H1 (cell line): ENCODE results near the gene MRI1. TPM values are rescaled to one million over a fixed set of nuclear protein-coding genes. Genes with fewer than 3 reads are reported as not detected.

Source experiments
- JUN ChIP-seq: IDR thresholded peaks from 2 replicates; pipeline ENCODE4 v1.6.1; 2011; ENCODE audit warnings: low read depth, mild to moderate bottlenecking, improper control_type of control experiment, low read length
- KDM4A ChIP-seq: IDR thresholded peaks from one replicate; pipeline ENCODE4 v1.7.1; 2012; ENCODE audit warnings: low read depth, mild to moderate bottlenecking, moderate library complexity, low read length, inconsistent platforms; ENCODE audit not compliant: severe bottlenecking
- SAP30 ChIP-seq: fragments of 300-600 bp; sonication (generic); IDR thresholded peaks from 2 replicates; pipeline ENCODE4 v1.7.1; 2012; ENCODE audit warnings: low read length, moderate library complexity, mild to moderate bottlenecking, inconsistent platforms; ENCODE audit not compliant: insufficient read depth, insufficient replicate concordance
- TBP ChIP-seq: IDR thresholded peaks from 2 replicates; pipeline ENCODE4 v1.6.1; 2011; ENCODE audit warnings: low read depth, low read length, improper control_type of control experiment
- YY1 ChIP-seq: IDR thresholded peaks from 2 replicates; pipeline ENCODE4 v1.6.1; 2011; ENCODE audit warnings: low read depth, mild to moderate bottlenecking, low read length
- polyA plus RNA-seq, 7 experiments: library from polyadenylated mRNA; depleted of rRNA in 3 of 7; stranded (reverse) in 5 of 7; unstranded in 2 of 7; fragments of >200 nt in 5 of 7; fragments of 200-250 nt in 2 of 7; gene quantifications; 1 replicate in 5 of 7; 2 replicates in 1 of 7; 4 replicates in 1 of 7; pipeline versions ENCODE4 v1.2.1 to v1.2.3, GENCODE V29; 2011 to 2013; ENCODE audit warnings: missing spikeins in 2 of 7, mixed read lengths in 2 of 7
- total RNA-seq: library from RNA; stranded (reverse); fragmentation: NEBNext Ultra II Directional; extraction: Animal tissue kit (Norgen Biotek cat#: 25700); gene quantifications from 2 replicates; pipeline ENCODE4 v1.2.1, GENCODE V29; 2021
- TF ChIP-seq, protein P1 (sequence below): IDR thresholded peaks from 2 replicates; pipeline ENCODE4 v1.6.1; 2012; ENCODE audit warnings: low read length, inconsistent platforms

The MRI1 gene
- total and polyA plus RNA-seq, 2 of the 8 experiments (the other 6 are each of a cell fraction or from before 2014, with no cell fraction given) = 24.5 to 29.5 TPM

DNA sequence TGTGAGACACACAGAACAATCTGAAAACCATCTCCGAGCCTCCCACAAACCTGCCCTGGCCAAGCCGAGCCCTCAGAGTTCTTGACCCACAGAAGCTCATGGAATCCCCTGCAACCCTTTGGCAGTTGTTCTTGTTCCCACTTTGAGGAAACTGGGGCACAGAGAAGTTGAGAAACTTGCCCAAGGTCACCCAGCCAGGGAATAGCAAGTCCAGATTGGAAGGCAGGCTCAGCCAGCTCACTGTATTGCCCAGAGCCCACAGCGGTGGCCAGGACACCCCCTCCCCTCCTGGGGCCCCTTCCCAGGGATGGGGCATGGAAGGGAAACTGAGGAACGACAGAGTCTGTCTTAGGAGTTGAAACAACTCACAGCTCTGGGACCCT is 32.7 kb downstream of the MRI1 start (continued):
- TF ChIP-seq SAP30 = no peak
- TF ChIP-seq, protein P1, sequence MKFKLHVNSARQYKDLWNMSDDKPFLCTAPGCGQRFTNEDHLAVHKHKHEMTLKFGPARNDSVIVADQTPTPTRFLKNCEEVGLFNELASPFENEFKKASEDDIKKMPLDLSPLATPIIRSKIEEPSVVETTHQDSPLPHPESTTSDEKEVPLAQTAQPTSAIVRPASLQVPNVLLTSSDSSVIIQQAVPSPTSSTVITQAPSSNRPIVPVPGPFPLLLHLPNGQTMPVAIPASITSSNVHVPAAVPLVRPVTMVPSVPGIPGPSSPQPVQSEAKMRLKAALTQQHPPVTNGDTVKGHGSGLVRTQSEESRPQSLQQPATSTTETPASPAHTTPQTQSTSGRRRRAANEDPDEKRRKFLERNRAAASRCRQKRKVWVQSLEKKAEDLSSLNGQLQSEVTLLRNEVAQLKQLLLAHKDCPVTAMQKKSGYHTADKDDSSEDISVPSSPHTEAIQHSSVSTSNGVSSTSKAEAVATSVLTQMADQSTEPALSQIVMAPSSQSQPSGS = no peak
- no peak for TF ChIP-seq YY1
- no peak for TF ChIP-seq JUN
- TF ChIP-seq KDM4A = no peak
- no peak for TF ChIP-seq TBP
